Glutamatergic neuron (in vitro differentiated cells): Measurements from ENCODE around the gene SUPT6H. TPM values are rescaled to one million over a fixed set of nuclear protein-coding genes. Genes with fewer than 3 reads are reported as not detected.
A peak's percentile ranks its signal among the peaks of the same experiment; 100 is the strongest.

ENCODE experiments used
- DNase-seq: peaks from one replicate; pipeline ENCODE4 v3.0.0; 2022
- H3K27ac Mint-ChIP-seq: one replicate; pipeline ENCODE4 v1.8.0; 2020; ENCODE audit warnings: mild to moderate bottlenecking, mixed read lengths, inconsistent platforms; ENCODE audit not compliant: unreplicated experiment
- H3K27me3 Mint-ChIP-seq: one replicate; pipeline ENCODE4 v1.8.0; 2020; ENCODE audit warnings: mild to moderate bottlenecking, moderate library complexity, mixed read lengths, inconsistent platforms; ENCODE audit not compliant: unreplicated experiment
- H3K36me3 Mint-ChIP-seq: one replicate; pipeline ENCODE4 v1.8.0; 2020; ENCODE audit warnings: mild to moderate bottlenecking, mixed read lengths, inconsistent platforms; ENCODE audit not compliant: unreplicated experiment
- H3K4me1 Mint-ChIP-seq: one replicate; pipeline ENCODE4 v1.8.0; 2020; ENCODE audit warnings: mild to moderate bottlenecking, low read depth, mixed read lengths, inconsistent platforms; ENCODE audit not compliant: unreplicated experiment
- H3K4me3 Mint-ChIP-seq: one replicate; pipeline ENCODE4 v1.8.0; 2020; ENCODE audit warnings: mild to moderate bottlenecking, mixed read lengths, inconsistent platforms; ENCODE audit not compliant: unreplicated experiment
- H3K9me3 Mint-ChIP-seq: one replicate; pipeline ENCODE4 v1.8.0; 2020; ENCODE audit warnings: mild to moderate bottlenecking, moderate library complexity, mixed read lengths, inconsistent platforms; ENCODE audit not compliant: unreplicated experiment
- CTCF ChIP-seq: fragments of 200-600 bp; sonication (generic); IDR thresholded peaks from one replicate; pipeline ENCODE4 v1.5.0; 2021; ENCODE audit not compliant: partially characterized antibody, unreplicated experiment
- total RNA-seq: library from RNA; stranded (reverse); fragmentation: NEBNext Ultra II Directional; extraction: Animal tissue kit (Norgen Biotek cat#: 25700); gene quantifications from one replicate; pipeline ENCODE4 v1.2.1, GENCODE V29; 2021; ENCODE audit not compliant: unreplicated experiment

Gene SUPT6H
- total RNA-seq, 1 donor from 2014 or later = 108 TPM

- no peaks in the 10 kb centered on the region for H3K36me3 Mint-ChIP-seq
- no peak overlapping the region for H3K27ac Mint-ChIP-seq
- TF ChIP-seq CTCF = no peak
- peak; percentile 50 for DNase-seq
- peaks cover 26% of the 10 kb centered on the region for H3K4me1 Mint-ChIP-seq
- H3K9me3 Mint-ChIP-seq = peaks cover 20% of the 10 kb centered on the region
- H3K27me3 Mint-ChIP-seq = peaks cover 22% of the 10 kb centered on the region
- peak overlapping the region; percentile 75 for H3K4me3 Mint-ChIP-seq
Observed at GRCh38 chr17:28716740-28717577, 55.0 kb downstream of the SUPT6H start.

GRCh38 chr17:28717578-28718332 lies 55.8 kb downstream of the SUPT6H start, which contains the start of gene RAB34:
Gene RAB34, minus strand, starts transcription at chr17:28717868. Its CDS starts 602 bp downstream, at chr17:28717266.
- Mint-ChIP-seq H3K9me3 (peaks cover 15% of the 10 kb centered on the region), H3K27ac (peak within 1 kb of the TSS; percentile 97), H3K4me3 (peak within 1 kb of the TSS; percentile 87), H3K4me1 (peaks cover 24% of the 10 kb centered on the region), H3K36me3 (no peaks in the 10 kb centered on the region), H3K27me3 (peaks cover 16% of the 10 kb centered on the region)
- no peak for TF ChIP-seq CTCF
- peak; percentile 83 for DNase-seq

- Mint-ChIP-seq H3K27ac (peak overlapping the region; percentile 97), H3K4me1 (peaks cover 22% of the 10 kb centered on the region), H3K4me3 (peak overlapping the region; percentile 87), H3K27me3 (peaks cover 15% of the 10 kb centered on the region), H3K36me3 (no peaks in the 10 kb centered on the region), H3K9me3 (peaks cover 13% of the 10 kb centered on the region)
- DNase-seq = no peak
- no peak for TF ChIP-seq CTCF
Observed at GRCh38 chr17:28718333-28719020, 56.5 kb downstream of the SUPT6H start.

- no peak for TF ChIP-seq CTCF
- Mint-ChIP-seq H3K9me3 (peaks cover 13% of the 10 kb centered on the region), H3K36me3 (no peaks in the 10 kb centered on the region), H3K27me3 (peaks cover 15% of the 10 kb centered on the region), H3K4me1 (peaks cover 22% of the 10 kb centered on the region), H3K27ac (peak overlapping the region; percentile 98), H3K4me3 (peak overlapping the region; percentile 98)
- no peak for DNase-seq
Observed at GRCh38 chr17:28719021-28719433, 57.0 kb downstream of the SUPT6H start.
